CD4-positive, alpha-beta T cell treated with Interferon alpha-2 for 1 hour (primary cell): Measurements from ENCODE around the gene CHIT1.

ENCODE experiments used
- DNase-seq, 2 donors: peaks; one replicate each; pipeline ENCODE4 v3.0.0-alpha.2; 2020 to 2022

The CHIT1 gene

DNA sequence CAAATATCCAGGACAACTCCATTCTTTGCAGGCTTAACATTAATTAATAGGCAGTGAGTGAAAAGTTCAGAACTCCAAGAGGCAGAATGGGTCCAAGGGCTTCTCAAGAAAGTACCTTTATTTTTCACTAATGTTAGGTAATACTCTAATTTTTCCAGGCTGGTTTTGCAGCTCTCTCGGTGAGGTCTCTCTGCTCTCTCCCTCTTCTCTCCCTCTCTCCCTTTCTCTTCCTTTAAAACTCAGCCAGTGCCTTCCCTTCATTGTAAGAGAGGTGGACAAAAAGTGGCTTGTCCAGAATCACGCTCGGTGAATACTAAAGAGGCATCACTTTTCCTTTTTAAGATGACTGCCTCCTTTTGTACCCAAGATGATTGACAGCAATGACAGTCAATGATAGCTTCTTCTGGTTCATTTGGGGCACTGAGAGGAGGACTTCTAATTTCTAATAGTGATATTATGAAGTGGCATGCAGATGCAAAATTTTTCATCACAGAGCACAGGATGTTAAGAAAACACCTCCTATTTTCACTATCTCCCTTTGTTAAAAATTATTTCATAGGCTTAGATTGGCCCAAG is 41.7 kb downstream of the CHIT1 start:
- DNase-seq = no peak

DNA sequence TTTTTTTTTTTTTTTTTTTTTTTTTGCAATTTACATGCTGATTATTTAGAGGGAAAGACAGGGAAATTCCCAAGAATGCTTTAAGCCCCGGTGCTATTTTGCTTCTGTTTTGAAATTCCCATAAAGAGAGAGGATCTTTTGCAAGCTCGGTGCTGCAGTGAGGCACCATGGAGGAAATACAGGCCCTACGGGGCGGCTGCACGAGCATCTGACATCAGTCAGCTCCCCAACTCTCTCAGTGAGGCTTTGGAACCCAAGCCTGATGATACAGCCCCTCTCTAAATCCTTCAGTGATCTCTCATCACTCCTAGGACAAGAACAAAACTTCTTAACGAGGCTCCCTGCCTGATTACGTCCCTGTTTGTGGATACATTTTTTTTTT is 42.2 kb downstream of the CHIT1 start:
- DNase-seq = no peak

DNA sequence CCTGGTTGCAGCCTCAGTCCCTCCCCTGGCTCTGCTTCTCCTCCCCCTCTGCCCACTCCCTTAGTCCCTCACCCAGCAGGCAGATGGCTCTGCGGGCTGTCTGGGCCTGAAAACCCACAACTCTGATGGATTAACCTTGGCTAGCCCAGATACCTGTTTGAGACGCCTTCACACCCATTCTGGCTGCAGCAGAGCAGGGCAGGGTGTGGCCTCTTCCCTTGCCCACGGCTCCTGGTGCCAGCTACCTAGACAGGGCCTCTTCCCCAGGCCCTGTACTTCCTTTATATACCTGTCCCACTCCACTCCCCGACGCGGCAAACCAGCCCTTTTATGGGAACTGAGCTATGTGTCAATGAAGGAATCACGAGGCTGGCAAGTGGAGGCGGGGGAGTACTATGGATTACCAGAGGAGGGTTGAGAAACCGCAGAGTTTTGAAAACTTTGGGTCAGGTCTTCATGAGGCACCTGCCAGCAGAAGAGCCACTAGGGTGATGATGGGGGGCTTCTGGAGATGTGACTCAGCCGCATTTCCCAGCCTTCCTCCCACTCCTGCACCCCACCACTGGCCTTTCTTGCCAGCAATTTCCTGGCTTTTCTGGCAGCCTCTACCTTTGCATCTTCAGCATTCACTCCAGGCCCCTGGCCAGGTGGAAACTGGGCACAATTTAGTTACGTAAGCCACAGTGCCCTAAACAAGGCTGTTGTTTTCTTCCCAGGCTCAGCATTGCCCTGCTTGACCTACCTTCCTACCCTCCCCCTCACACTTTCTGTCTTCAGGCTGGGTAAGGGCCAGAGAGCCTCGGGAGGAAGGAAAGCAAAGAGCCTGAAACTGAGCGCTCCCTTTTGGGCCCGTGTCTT is 42.8 kb downstream of the CHIT1 start, which contains the start of gene CHI3L1:
TSS of gene CHI3L1 (minus strand) at position 259 of the 858 bp plus-strand sequence. CDS start at position 178, 81 bp downstream.
- DNase-seq = no peak

DNA sequence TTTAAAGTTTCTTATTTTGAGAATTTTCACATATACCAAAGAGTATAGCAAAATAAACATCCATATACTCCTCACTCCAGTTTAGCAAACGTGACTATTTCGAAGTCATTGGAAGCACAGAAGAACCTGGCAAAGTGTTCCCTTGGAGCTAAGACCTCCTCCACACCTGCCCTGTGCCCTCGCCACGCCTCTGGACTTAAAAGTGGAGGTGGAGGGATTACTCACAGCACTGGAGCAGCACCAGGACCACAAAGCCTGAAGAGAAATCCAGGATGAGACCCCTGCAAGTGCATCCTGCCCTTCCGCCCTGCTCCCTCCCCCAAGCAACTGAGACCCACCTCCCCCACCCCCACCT is 43.4 kb downstream of the CHIT1 start:
- DNase-seq = no peak

DNA sequence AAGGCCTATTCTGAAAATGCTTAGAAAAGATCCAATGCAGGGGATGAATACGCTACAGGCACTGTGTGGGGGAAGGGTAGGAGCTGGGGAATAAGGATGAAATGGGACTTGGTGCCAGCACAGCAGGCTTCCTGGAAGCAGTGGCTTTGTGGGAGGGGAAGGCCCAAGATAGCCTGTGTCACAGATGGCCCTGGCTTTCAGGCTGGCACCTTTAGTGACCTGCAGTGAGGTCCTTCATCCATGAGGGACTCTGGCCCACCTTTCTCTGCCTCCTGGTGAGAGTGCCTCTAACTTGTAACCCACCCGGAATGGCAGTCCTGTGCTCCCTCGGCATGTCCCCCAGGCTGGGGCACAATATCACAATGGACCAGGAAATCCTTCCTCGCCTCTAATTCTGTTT is 43.9 kb downstream of the CHIT1 start:
- no peak for DNase-seq

DNA sequence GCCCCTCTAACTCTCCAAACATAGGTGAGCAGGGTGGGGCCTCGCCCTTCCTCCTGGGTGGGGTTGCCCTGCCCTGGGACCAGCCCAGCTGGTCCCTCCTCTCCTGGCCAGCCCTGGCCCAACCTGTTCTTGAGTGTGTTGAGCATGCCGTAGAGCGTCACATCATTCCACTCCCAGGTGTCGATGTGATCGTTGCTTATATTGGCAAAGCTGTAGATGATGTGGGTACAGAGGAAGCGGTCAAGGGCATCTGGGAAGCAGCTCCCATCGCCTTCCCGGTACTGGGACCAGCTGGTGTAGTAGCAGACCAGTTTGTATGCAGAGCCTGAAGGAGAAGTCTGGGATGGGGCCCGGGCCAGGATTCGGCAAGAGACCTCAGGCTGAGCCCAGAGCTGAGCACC is 44.4 kb downstream of the CHIT1 start:
- no peak for DNase-seq

DNA sequence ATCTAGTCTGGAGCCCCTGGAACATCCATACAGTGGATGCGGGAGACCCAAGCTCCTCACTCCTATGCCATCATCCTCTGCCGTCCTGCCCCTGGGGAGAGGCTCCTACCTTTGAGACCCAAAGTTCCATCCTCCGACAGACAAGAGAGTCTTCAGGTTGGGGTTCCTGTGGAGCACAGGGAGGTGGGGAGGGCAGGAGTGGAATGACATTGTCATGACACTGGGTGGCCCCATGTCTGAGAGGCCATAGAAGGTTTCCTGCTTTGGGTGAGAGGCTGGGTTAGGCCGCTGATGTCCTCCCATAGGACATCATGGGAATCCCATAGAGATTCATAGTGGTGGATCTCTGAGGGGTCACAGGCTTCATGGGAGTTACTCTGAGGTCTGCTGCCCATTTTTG is 45.0 kb downstream of the CHIT1 start:
- no peak for DNase-seq

DNA sequence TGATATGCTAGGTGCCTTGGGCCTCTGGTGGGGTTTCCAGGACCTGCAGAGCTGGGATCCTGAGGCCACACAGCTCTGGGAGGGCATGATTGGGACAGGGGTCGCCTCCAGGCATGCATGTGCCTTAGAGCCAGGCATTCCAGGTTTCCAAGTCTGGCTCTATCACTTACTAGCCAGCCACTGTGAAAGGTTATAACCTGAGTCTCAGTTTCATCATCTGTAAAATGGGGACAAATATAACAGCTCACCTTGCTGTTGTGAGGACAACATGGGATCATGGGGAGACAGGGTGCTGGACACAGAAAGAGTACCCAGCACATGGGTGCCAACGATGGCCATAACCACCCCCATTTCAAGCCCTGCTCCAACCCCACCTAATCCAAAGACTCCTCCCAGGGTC is 45.6 kb downstream of the CHIT1 start:
- no peak for DNase-seq

DNA sequence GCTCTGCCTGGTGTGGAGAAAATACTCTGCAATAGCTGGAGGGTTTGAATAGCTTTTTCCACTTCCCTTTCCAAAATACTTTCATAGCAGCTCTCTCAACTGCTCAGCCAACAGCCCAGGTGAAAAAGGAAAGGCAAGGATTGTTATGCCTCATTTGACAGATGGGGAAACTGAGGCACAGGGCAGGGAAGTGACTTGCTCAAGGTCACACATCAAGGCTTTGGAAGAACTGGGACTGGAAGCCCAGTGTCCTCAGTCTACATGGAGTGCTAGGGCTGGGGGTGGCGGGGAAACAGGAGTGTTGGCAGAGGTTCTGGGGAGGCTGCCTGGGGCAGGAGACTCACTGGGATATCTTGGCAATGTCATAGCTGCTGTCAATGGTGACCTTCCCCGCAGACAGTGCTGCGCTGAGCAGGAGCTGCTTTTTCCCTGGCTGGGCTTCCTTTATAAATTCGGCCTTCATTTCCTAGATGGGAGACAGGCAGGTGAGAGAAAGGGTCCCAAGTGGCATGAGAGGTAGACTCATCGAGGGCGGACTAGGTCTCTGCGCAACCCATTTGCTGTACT is 47.0 kb downstream of the CHIT1 start:
- DNase-seq = no peak

DNA sequence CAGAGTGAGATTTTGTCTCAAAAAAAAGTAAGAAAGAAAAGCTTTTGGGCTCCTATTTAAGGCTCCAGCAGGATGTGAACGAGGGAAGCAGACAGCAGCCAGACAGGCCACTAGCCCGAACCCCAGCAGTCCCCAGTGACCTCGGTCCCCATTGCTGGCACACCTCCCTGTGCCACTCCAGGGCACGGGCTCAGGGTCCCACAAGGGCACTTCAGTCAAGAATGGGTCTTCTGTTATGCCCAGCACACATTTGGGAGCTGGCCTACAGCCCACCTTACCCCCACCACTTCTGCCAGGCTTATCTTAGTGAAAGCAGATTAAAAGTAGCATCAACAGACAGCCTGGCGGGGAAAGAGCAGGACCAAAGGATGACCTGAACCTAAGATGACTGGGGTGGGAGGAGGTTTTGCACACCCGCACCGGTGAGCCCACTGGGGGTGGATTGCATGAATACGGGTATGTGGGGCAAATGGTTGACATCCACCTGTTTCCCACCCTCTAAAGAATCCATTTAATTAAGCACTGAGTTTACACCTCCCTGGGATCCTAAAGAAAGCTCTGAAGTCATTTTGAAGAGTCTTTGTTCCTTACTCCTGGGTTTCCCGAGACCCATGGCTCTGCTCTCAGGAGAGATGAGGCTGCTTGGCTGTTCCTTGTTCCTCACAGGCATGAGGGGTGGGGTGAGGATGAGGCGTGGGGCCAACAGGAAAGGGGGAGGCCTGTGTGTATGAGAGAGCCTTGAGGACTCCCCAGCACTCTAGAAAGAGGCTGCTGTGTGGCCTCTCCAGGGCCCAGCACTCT is 47.7 kb downstream of the CHIT1 start:
- DNase-seq = no peak

DNA sequence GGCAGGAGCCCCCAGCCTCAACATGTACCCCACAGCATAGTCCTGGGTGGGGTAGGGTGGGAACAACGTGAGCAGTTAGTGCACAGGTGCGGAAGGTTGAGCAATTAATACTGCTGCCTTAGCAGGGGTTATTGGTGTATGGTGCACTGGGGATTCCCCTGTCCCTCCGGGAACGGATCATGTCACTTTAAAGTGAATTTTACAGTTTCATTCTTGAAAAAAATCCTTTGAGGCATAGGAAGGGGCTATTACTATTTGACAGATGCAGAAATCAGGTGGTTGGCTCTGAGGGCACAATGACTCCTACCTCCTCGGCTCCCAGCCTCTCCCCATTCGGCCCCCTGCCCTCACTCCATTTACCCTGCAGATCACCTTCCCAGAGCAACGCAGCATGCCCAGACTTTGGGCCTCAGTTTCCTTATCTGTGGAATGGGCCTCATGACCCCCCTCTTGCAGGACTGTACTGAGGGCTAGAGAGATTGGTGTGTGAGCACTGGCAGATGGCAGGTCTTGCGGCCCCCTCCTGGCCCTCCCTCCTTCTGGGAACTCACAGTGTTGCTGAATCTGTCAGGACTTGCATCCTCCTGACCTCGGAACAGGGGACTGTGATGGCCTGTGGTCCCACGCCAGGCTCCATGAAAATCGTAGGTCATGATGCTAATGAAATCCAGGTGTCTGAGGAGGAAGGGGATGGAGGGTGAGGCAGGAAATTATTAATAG is 48.7 kb downstream of the CHIT1 start:
- DNase-seq = no peak

DNA sequence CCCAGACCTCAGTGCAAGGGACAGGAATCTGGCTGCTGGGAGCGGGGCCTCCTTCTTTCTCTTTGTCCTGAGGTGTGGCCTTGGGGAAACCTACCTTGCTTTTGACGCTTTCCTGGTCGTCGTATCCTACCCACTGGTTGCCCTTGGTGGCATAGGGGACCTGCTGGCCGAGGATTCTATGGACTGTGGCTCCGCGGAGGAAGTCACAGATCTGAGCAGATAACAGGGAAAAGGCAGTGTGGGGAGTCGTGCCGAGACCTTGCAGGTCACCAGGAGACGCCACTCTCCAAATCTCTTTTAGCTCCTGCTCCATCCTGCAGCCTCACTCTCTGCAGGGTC is 49.8 kb downstream of the CHIT1 start:
- DNase-seq = no peak

DNA sequence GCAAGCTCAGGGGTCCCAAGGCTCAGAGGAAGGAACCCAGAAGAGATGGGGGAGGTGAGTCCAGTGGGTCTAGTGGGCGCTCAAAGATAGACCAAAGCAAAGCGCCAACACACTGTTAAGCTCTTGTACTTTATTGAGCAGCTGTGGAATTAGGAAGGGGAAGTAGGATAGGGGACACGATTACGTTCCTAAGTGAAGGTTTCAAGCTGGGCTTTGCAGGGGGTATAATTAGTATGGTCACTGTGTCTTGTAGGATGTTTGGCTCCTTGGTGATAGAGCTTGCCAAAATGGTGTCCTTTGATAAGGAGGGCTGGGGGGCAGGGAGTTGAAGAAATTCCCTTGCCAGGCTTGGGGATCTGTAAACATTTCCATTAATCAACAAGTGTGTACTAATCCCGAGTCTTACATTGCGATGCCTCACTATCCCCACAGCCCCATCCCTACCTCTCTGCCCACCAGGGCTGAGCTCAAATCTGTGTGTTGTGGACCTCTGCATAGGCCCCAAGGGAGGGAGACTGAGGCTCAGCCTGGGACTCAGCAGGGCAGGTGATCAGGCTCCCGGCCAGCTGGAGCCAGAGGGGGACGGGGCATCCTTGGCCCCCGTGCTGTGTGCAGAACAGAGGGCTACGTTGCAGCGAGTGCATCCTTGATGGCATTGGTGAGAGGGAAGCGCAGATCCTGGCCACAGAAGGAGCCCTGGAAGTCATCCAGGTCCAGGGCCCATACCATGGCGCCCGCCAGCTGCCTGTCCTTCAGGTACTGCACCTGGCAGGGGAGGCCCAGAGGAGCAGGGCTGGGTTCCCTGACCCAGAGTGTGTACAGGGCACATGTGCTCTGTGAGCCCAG is 50.4 kb downstream of the CHIT1 start:
- DNase-seq = no peak

DNA sequence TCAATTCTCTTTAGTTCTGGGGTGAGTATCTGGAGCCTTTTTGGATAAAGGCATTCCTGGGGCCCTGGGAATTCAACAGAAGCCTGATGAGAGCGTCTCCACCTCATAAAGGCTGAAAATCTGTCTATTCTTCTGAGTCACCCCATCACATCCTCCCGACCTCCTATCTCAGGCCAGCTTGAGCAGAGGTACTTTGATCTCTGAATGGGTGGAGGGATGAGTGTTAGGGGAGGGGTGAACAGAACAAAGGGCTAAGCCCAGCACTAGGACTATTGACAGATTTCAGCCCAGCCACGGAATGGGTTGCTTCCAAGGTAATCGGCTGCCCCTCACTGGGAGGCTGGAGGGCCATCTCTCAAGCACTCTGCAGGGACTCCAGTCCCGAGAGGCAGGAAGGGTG is 51.4 kb downstream of the CHIT1 start:
- DNase-seq = no peak

DNA sequence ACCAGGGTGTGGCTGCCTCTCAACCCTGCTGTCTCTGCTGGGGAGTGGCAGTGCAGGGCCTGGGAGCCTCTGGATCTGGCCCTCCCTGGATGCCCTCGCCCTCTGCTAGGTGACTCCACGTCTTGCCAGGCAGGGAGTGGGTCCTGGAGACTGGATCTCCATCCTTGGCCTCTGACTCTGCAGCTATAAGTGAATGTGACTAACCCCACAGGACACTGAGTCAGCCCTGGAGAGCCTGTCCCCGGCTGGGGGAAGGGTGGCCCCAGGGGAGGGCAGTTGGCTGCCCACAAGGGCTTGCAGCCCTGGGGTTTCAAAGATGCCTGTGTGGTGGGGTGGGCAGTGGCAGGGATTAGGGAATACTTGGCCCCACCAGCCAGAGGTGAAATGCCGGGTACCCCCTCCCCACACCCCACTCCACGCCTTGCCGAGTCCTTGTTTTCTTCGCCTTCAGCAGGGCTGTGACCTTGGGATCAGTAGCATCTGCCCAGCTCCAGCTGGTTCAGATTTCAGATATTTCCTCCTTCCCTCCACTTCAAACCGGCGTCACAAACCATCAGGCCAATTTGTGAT is 51.9 kb downstream of the CHIT1 start:
- DNase-seq = no peak

DNA sequence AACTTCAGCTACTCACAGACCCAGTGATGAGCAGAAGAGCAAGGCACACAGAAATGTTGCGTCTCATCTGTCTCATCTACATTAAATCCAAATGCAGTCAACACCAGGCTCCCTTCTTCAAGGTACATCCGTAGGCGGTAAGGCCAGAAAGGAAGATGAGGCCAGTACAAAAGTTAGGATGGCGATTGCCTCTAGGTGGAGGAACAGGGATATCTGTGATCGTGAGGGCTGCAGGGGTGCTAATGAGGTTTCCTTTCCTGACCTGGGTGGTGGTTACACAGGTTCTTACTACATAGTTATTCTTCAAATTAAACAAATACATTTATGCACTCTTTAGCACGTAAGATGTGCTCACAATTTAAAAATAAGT is 52.5 kb downstream of the CHIT1 start:
- DNase-seq = no peak

DNA sequence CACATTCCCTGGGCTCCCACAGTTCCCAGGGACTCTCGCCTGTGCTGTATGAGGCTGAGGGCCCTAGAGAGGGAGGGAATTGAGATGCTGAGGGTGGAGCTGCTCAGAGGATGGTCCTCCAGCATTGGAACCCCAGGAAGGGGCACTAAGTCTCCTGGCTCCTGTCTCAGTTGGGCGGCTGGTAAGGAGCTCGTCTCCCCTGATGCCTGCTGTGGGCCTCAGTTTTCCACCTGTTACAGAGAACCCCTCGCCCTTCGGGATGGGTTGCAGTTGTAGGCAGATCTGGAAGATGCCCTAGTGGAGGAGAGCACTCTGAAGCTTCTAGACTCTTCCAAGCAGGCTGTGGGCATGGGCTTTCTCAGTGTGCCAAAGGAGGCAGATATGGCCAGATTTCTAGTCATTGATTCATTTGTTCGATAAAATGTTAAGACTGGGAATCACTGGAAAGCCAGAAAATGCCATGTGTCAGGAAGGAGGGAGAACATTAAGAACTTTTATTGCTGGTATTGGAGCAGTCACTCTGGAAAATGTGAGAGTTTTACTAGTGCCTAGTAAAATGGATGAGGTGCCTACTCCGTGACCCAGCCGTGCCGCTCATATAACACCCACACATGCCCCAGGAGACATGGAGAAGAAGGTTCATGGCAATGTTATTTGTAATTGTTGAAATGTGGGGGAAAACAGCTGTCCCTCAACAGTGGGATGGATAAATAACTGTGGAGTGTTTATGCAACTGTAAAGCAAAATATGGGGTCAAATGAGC is 53.0 kb downstream of the CHIT1 start:
- no peak for DNase-seq

DNA sequence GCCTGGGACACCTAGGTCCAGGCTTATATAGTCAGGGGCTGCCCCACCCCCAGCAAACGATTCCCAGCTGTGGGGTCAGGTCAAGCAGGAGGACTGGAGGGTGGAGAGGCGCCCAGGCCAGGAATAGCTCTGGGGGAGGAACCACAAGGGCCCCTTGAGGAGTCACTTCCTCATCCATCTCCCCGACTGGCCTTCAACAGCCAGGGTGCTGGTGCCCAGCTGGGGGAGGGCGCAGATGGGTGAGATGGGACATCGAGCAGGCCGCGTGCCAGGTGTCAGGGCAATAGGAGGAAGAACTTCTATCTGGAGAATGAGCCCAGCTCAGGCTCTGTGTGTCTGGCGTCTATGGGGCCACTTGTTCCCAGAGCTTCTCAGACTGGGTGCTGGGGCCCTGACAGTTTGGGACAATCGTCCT is 53.6 kb downstream of the CHIT1 start:
- no peak for DNase-seq

DNA sequence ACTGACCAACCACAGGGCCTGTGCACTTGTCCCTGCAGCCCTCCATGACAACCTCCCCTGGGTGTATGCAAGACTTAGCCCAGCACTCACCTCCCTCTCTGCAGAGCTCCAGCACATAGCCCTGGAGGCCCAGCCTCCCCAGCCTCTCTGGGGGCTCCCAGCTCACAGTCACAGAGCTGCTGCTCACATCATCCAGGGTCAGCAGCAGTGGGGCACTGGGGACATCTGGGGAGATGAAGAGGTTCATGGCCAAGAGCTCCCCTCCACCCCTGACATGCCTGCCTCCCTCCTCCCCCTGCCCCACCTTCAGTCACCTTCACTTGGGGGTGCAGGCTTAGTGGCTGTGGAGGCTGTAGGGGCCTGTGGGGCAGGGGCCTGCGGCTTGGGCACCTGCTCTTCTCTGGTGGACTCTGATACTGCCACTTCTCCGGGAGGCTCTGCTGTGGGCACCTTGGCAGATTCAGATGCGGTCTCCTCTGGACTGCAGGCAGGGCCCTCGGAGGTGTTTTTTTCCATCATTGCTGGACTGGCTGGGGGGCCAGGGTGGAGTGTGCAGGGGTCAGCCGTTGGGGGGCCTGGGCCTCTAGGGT is 54.1 kb downstream of the CHIT1 start, which contains the start of gene MYBPH:
TSS of gene MYBPH (minus strand) at position 590 of the 590 bp plus-strand sequence. CDS start at position 519, 71 bp downstream.
- no peak for DNase-seq

DNA sequence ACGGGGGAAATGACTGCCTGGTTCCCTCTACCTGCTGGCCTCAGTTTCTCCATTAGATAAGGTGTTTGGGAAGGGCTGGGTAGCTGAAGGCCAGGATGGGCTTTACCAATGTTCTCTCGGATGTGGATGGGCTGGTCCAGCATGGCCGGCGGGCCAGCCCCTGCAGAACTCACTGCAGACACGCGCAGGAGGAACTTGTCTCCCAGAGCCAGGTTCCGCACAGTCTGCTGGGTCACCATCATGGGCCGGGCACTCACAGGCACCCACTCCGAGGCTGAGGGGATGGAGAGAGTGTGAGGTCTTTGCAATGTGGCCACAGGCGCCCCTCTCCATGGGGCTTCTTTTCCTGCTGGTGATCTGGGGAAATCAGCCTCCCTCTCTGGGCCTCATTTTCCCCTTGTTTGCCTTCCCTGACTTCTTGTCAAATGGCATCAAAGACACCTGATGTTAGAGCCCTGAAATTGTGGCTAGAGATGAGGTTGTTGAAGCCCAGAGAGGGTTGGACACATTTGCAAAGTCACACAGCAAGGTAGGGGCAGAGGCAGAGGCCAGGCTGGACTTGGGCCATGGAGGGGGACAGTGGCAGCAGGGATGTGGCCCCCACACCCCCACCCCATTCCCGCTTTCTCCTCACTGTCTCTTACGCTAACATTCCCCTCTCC is 55.0 kb downstream of the CHIT1 start:
- DNase-seq = no peak
